SK-N-SH treated with all-trans-retinoic acid at 6 μM for 48 hours (cell line): ENCODE measurements around the gene RFNG.

Experiments
- ATAC-seq: fragments of 200-7000 bp; cut with Tn5 transposase; 3 replicates; pipeline ENCODE4 v1.9.1; 2020; ENCODE audit warnings: mild to moderate bottlenecking, moderate library complexity
- ARNTL ChIP-seq: fragments of 450-650 bp; formaldehyde crosslinking; IDR thresholded peaks from 2 replicates; pipeline ENCODE4 v1.5.0; 2020; ENCODE audit warnings: low read depth, mild to moderate bottlenecking, moderate library complexity, borderline replicate concordance
- BACH2 ChIP-seq: fragments of 250-450 bp; sonication (Bioruptor Pico); IDR thresholded peaks from 2 replicates; pipeline ENCODE4 v1.9.0; 2021; ENCODE audit warnings: mild to moderate bottlenecking, borderline replicate concordance
- CREB5 ChIP-seq: fragments of 250-450 bp; sonication (Bioruptor Pico); IDR thresholded peaks from 2 replicates; pipeline ENCODE4 v1.5.1; 2020; ENCODE audit warnings: low read depth, mild to moderate bottlenecking, moderate library complexity
- CSRNP3 ChIP-seq: fragments of 250-450 bp; sonication (Bioruptor Pico); IDR thresholded peaks from 2 replicates; pipeline ENCODE4 v1.5.1; 2021; ENCODE audit warnings: mild to moderate bottlenecking, moderate library complexity
- ISL1 ChIP-seq: fragments of 250-450 bp; sonication (Bioruptor Pico); IDR thresholded peaks from 2 replicates; pipeline ENCODE4 v2.1.2; 2022; ENCODE audit warnings: mild to moderate bottlenecking, moderate library complexity
- OSR1 ChIP-seq: fragments of 250-450 bp; sonication (Bioruptor Pico); IDR thresholded peaks from 2 replicates; pipeline ENCODE4 v1.8.0; 2022; ENCODE audit warnings: moderate library complexity, mild to moderate bottlenecking, inconsistent platforms
- POU6F1 ChIP-seq: fragments of 250-450 bp; sonication (Bioruptor Pico); IDR thresholded peaks from 2 replicates; pipeline ENCODE4 v1.8.0; 2021; ENCODE audit warnings: low read depth, mild to moderate bottlenecking, moderate library complexity, borderline replicate concordance
- PPARA ChIP-seq: fragments of 250-450 bp; sonication (Bioruptor Pico); IDR thresholded peaks from 2 replicates; pipeline ENCODE4 v1.5.0; 2020; ENCODE audit warnings: mild to moderate bottlenecking, borderline replicate concordance
- RARB ChIP-seq: fragments of 250-450 bp; sonication (Bioruptor Pico); IDR thresholded peaks from 2 replicates; pipeline ENCODE4 v1.8.0; 2021; ENCODE audit warnings: mild to moderate bottlenecking, moderate library complexity
- SNAI2 ChIP-seq: fragments of 250-450 bp; sonication (Bioruptor Pico); IDR thresholded peaks from 2 replicates; pipeline ENCODE4 v1.5.0; 2020; ENCODE audit warnings: mild to moderate bottlenecking, moderate library complexity
- TCF4 ChIP-seq: fragments of 250-450 bp; sonication (Bioruptor Pico); IDR thresholded peaks from 2 replicates; pipeline ENCODE4 v1.8.0; 2021; ENCODE audit warnings: mild to moderate bottlenecking, moderate library complexity, borderline replicate concordance
- TOX ChIP-seq: fragments of 250-450 bp; sonication (Bioruptor Pico); IDR thresholded peaks from 2 replicates; pipeline ENCODE4 v1.8.0; 2021; ENCODE audit warnings: mild to moderate bottlenecking, moderate library complexity, borderline replicate concordance
- TSHZ2 ChIP-seq: fragments of 250-450 bp; sonication (Bioruptor Pico); IDR thresholded peaks from 2 replicates; pipeline ENCODE4 v1.5.0; 2020; ENCODE audit warnings: mild to moderate bottlenecking, moderate library complexity
- ZC3H10 ChIP-seq: fragments of 250-450 bp; sonication (Bioruptor Pico); IDR thresholded peaks from 2 replicates; pipeline ENCODE4 v1.5.1; 2021; ENCODE audit warnings: mild to moderate bottlenecking, moderate library complexity
- ZFP3 ChIP-seq: fragments of 250-450 bp; sonication (Bioruptor Pico); IDR thresholded peaks from 2 replicates; pipeline ENCODE4 v1.5.0; 2020; ENCODE audit warnings: mild to moderate bottlenecking, moderate library complexity
- ZNF565 ChIP-seq: fragments of 450-650 bp; formaldehyde crosslinking; conservative IDR thresholded peaks from 2 replicates; pipeline ENCODE4 v1.5.0; 2020; ENCODE audit warnings: low read depth, mild to moderate bottlenecking, moderate library complexity
- ZNF70 ChIP-seq: fragments of 450-650 bp; formaldehyde crosslinking; IDR thresholded peaks from 2 replicates; pipeline ENCODE4 v1.5.0; 2020; ENCODE audit warnings: mild to moderate bottlenecking, moderate library complexity

The RFNG gene

GRCh38 chr17:82050761-82051641 is 610 bp downstream of the RFNG start:
- ATAC-seq, result peak; percentile 10; the same call in 2 of the 3 replicates
- TF ChIP-seq TSHZ2 (CRISPR knock-in tag) (peak; percentile 21; the same call in 1 of the 2 replicates), CSRNP3 (no peak)

- TF ChIP-seq TCF4 (no peak), TSHZ2 (CRISPR knock-in tag) (no peak), ISL1 (CRISPR knock-in tag) (no peak), RARB (no peak), POU6F1 (CRISPR knock-in tag) (no peak), ZC3H10 (CRISPR knock-in tag) (no peak)
- no peak for ATAC-seq
These were observed 1.4 kb downstream of the RFNG start for GRCh38 chr17:82050152-82050760.

GRCh38 chr17:82049521-82049971 is 2.1 kb downstream of the RFNG start:
- ATAC-seq, result no peak
- no peak for TF ChIP-seq ZNF565 (CRISPR knock-in tag)

GRCh38 chr17:82049106-82049505 is 2.5 kb downstream of the RFNG start:
- no peak for ATAC-seq
- no peak for TF ChIP-seq ZFP3
- TF ChIP-seq TOX (CRISPR knock-in tag), result no peak
- no peak for TF ChIP-seq POU6F1 (CRISPR knock-in tag)
- TF ChIP-seq BACH2 (CRISPR knock-in tag), result no peak
- TF ChIP-seq CSRNP3, result no peak
- no peak for TF ChIP-seq CREB5 (CRISPR knock-in tag)
- TF ChIP-seq ARNTL, result no peak
- no peak for TF ChIP-seq OSR1 (CRISPR knock-in tag)
- no peak for TF ChIP-seq ZNF70 (CRISPR knock-in tag)
- no peak for TF ChIP-seq ZC3H10 (CRISPR knock-in tag)
- no peak for TF ChIP-seq SNAI2 (CRISPR knock-in tag)
- TF ChIP-seq ISL1 (CRISPR knock-in tag), result no peak
- TF ChIP-seq PPARA, result no peak
